ENCODE results near the gene KIAA1614. TPM values are rescaled to one million over a fixed set of nuclear protein-coding genes. Genes with fewer than 3 reads are reported as not detected.

Gene KIAA1614
- total RNA-seq, 1 experiment from 2014 or later, result 3.3 TPM

GRCh38 chr1:180906511-180906910, 6.2 kb upstream of the KIAA1614 start (continued):
- TF ChIP-seq ZNF532 (CRISPR knock-in tag; IDR thresholded peaks at IDR 0.05; ENCODE audit: borderline replicate concordance) (no peak), ZNF281 (CRISPR knock-in tag; IDR thresholded peaks at IDR 0.05) (no peak), SMAD4 (CRISPR knock-in tag; IDR thresholded peaks at IDR 0.05) (no peak), ZNF138 (CRISPR knock-in tag; conservative IDR thresholded peaks at IDR 0.05) (no peak), CDX4 (CRISPR knock-in tag; IDR thresholded peaks at IDR 0.05; ENCODE audit: borderline replicate concordance) (no peak), ZNF416 (CRISPR knock-in tag; IDR thresholded peaks at IDR 0.05) (no peak), SP1 (CRISPR knock-in tag; conservative IDR thresholded peaks at IDR 0.05) (no peak), ESRRA (CRISPR knock-in tag; IDR thresholded peaks at IDR 0.05; ENCODE audit: borderline replicate concordance) (no peak), CREB1 (CRISPR knock-in tag; IDR thresholded peaks at IDR 0.05) (no peak)

GRCh38 chr1:180907313-180908055, 5.2 kb upstream of the KIAA1614 start:
- H3K27me3 Mint-ChIP-seq (ENCODE audit: low read depth), result peaks cover 20% of the 10 kb centered on the region
- CTCF ChIA-PET, result interaction anchor here (1.0 to 2.1 kb wide), 2 partner anchors 13 to 26 kb away, joined by 3 to 9 read pairs; no protein-coding TSS in a partner anchor
- no peaks in the 10 kb centered on the region for H3K36me3 Mint-ChIP-seq
- no peak for DNase-seq (ENCODE audit: low spot score)
- no peak overlapping the region for H3K4me3 Mint-ChIP-seq
- H3K27ac Mint-ChIP-seq, result no peak overlapping the region
- POLR2A ChIA-PET, result no interaction called here
- H3K9me3 Mint-ChIP-seq, result no peaks in the 10 kb centered on the region
- no peak for TF ChIP-seq RELA (CRISPR knock-in tag; IDR thresholded peaks at IDR 0.05; ENCODE audit: borderline replicate concordance)
- no peak for TF ChIP-seq KAT7 (CRISPR knock-in tag; IDR thresholded peaks at IDR 0.05; ENCODE audit: borderline replicate concordance)
- TF ChIP-seq EMX1 (CRISPR knock-in tag; IDR thresholded peaks at IDR 0.05), result no peak
- no peak for ATAC-seq
- H3K4me1 Mint-ChIP-seq, result peaks cover 24% of the 10 kb centered on the region

GRCh38 chr1:180908074-180908765, 4.5 kb upstream of the KIAA1614 start:
- ChIA-PET POLR2A (no interaction called here), CTCF (interaction anchor here (1.0 to 2.1 kb wide), 2 partner anchors 13 to 26 kb away, joined by 3 to 9 read pairs; no protein-coding TSS in a partner anchor)
- DNase-seq (ENCODE audit: low spot score) (no peak), ATAC-seq (no peak)
- Mint-ChIP-seq H3K9me3 (no peaks in the 10 kb centered on the region), H3K4me3 (no peak overlapping the region), H3K36me3 (no peaks in the 10 kb centered on the region), H3K27ac (no peak overlapping the region), H3K27me3 (ENCODE audit: low read depth) (peaks cover 20% of the 10 kb centered on the region), H3K4me1 (peaks cover 24% of the 10 kb centered on the region)
- TF ChIP-seq FOXK1 (CRISPR knock-in tag; IDR thresholded peaks at IDR 0.05), result no peak
- TF ChIP-seq MYBL2 (CRISPR knock-in tag; IDR thresholded peaks at IDR 0.05), result no peak
- no peak for TF ChIP-seq JAZF1 (CRISPR knock-in tag; IDR thresholded peaks at IDR 0.05)
- TF ChIP-seq ELF4 (CRISPR knock-in tag; IDR thresholded peaks at IDR 0.05; ENCODE audit: low read depth), result no peak
- TF ChIP-seq ZNF219 (CRISPR knock-in tag; IDR thresholded peaks at IDR 0.05; ENCODE audit: borderline replicate concordance), result no peak
- TF ChIP-seq USF2 (CRISPR knock-in tag; IDR thresholded peaks at IDR 0.05), result no peak
- TF ChIP-seq AFF4 (CRISPR knock-in tag; IDR thresholded peaks at IDR 0.05; ENCODE audit: borderline replicate concordance), result no peak
